Activated naive CD8-positive, alpha-beta T cell treated with anti-CD3 and anti-CD28 coated beads, Interleukin-2, amount 50 U/mL, for 16 hours (primary cell): ENCODE data around the gene GDF7.

Source experiments
- DNase-seq: peaks from one replicate; pipeline ENCODE4 v3.0.0-alpha.2; 2020; ENCODE audit warnings: low read depth, low spot score

Gene GDF7

GRCh38 chr2:20661421-20662307 lies 5.3 kb upstream of the GDF7 start:
- DNase-seq = no peak

DNA sequence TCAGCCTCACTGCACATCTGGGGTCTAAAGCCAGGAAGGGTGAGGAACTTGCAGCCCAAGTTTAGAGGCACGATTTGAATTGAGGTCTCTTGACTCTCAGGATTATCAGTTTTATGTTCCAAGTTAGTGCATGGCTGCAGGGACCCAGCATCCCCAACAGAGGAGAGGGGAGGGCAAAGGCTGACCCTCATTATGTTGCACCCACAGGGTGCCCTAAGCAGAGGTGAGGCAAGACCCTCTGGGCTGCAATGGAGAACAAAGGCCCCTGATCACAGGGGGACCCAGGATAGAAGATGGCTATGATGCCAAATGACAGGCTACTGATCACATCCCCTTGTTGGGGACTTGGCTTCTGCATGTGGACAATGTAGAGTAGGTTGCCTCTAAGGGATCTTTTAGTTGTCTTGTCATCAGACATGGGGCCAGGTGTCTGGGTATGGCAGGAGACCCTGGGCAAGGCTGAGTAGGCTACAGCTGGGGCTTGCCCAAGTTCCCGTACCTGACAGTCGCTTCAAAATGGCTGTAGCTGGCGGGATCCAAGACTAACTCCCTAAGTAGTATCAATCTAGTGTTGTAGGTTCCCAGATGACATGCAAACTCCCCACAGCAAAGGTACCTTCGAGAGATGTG lies 4.5 kb upstream of the GDF7 start:
- no peak for DNase-seq

DNA sequence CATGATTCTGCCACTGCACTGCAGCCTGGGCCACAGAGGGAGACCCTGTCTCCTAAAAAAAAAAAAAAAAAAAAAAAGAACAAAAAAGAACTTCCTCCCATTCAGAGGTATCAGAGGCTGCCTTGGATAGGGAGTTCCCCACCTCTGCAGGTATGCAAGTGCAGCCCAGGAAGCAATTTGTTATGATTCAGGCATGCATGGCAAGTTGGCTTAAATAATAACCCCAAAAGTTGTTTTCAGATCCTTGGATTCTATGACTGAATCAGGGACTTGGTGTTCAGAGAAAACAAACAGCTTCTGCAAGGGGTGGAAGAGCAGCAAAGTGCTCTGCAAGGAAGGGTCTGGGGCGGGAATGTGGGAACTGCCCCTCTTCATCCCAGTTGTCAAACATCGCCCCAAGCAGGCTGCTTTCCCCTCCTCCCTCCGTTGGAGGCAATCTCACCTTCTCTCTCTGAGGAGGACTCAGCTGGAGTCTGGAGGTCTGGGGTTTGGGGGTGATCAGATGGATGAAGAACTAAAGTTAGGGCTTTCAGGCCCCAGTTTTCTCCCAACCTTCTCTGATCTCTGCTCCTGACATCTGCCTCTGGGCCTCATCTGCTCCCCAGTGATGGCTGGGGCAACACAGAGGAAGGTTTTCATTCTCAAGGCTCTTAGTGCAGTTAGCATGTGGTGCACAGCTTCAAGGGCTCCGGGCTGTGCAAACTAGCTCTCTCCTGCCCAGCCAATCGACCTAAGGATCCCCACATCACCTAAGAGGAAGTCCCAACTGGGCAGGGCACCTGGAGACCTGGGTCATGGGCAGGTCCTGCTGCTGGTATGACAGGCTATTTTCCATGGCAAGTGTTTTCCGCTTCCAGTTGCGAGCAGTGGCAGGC lies 3.5 kb upstream of the GDF7 start:
- DNase-seq = no peak

DNA sequence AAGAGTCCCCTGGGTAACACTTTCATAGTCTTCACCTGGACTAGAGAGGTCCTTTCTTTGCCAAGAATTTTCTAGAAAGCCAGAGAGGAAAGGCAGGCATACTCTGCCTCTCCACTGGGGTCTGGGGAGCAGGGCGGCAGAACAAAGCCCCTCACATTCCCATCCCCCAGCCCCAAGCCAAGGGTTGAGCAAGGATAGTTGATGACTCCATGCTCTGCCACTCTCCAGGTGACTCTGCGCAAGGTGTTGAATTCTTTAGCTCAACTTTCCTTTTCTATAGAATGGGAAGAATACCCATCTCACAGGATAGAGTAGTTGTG lies 2.9 kb upstream of the GDF7 start:
- DNase-seq = no peak

- DNase-seq = no peak
Observed at GRCh38 chr2:20664431-20665242, 2.3 kb upstream of the GDF7 start.

DNA sequence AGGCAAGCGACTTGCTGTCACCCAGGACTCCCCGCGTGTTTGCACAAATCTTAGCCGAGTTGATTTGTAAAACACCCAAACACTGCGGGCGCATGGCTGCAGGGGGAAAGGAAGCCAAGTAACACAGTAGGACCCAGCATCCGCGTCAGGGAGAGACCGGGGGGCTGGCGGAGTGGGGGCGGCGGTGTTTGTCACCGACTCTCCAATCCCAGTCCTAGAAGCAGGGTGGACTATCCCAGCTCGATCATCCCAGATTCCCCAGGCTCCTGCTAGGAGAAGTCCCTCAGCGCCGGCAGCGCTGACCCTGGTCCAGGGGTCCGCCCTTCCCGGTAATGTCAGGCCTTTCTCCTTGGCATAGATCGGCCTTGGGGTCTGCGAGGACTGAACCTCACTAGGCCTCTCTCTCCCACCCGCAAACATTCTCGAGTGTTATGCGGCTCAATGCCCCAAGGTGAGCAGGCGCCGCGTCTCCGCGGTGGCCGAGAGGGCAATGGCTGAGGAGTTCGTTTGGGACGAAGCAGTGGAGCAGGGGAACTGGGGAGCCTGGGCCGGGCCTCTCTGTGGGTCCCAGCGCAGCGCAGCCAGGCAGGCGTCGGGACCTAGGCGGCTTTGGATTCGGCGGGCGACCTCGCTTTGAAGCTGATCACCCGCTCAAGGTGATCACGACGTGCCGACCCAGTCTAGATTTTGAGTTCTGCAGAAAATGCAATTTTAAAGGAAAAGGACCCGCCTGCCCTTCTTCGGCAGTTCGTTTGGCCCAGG lies 1.5 kb upstream of the GDF7 start:
- DNase-seq = no peak

DNA sequence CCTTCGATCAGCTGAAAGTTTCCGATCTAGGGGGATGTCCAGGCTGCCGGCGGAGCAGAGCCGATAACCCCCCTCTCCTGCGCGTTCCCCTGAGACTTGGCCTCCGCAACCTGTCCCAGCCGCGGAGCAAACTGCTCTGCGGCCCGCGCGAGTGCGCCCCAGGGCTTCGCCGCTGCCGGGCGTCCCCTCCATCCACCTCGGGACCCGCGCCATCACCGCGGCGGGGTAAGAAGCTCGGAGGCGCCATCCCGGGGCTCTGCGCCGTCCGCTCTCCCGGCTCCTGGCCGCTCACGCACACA lies 990 bp upstream of the GDF7 start:
- no peak for DNase-seq

GRCh38 chr2:20667151-20667530 lies 197 bp downstream of the GDF7 start:
- DNase-seq = no peak

- DNase-seq = no peak
Observed at GRCh38 chr2:20667531-20668401, 822 bp downstream of the GDF7 start.

DNA sequence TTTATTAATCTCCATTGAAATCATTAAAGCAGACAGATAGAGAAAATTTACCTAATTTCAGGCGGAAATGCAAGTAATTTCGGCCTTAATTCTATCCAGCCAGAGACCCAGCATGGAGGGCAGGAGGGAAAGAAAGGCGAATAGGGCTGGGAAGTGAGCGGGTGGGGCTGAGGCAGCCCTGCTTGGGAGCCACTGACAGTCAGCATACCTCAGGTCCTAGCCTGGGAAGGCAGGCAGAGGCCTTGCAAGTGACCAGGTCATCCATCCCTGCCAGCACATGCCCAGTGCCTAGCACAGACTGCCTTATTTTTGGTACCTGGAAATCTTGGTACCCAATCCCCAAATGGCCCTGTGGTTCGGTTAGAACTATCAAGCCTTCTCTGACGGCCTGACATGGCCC lies 1.5 kb downstream of the GDF7 start:
- DNase-seq = no peak

DNA sequence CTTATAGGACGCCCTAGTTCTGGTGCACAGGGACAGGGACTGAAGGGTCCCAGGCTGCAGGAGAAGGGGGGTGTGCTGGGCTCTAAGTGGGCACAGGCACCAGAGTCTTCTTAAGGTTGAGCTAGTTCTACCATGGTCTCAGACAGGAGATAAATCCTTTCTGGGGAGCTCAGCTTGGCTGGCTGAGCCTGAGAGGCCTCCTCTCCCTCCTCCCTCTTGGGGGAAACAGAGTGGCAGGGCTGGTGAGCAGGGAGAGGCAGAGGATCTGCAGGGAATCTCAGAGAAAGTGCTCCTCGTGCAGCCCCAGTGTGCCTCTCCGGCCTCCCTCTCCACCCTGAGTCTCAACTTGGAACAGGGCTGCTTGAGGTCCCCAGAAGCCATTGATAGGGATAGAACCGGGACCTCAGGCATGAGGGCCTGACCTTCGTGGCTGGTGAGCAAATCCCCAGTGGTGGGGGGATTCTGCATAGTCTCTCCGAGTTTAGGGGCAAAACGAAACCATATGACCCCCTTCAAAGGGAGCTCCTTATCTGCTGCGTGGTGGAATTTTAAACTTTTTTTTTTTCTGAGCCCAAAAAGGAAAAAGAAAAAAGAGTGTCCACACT lies 2.0 kb downstream of the GDF7 start:
- DNase-seq = no peak

- no peak for DNase-seq
Observed at GRCh38 chr2:20669562-20670314, 2.8 kb downstream of the GDF7 start.

DNA sequence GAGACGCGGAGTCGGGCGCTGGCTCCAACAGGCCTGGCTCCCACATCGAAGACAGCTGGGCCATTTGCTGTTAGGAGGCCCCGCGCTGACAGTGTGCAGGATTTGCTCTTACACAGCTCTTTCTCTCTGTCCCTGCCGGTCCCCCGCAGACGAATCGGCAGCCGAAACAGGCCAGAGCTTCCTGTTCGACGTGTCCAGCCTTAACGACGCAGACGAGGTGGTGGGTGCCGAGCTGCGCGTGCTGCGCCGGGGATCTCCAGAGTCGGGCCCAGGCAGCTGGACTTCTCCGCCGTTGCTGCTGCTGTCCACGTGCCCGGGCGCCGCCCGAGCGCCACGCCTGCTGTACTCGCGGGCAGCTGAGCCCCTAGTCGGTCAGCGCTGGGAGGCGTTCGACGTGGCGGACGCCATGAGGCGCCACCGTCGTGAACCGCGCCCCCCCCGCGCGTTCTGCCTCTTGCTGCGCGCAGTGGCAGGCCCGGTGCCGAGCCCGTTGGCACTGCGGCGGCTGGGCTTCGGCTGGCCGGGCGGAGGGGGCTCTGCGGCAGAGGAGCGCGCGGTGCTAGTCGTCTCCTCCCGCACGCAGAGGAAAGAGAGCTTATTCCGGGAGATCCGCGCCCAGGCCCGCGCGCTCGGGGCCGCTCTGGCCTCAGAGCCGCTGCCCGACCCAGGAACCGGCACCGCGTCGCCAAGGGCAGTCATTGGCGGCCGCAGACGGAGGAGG lies 3.5 kb downstream of the GDF7 start:
- no peak for DNase-seq

DNA sequence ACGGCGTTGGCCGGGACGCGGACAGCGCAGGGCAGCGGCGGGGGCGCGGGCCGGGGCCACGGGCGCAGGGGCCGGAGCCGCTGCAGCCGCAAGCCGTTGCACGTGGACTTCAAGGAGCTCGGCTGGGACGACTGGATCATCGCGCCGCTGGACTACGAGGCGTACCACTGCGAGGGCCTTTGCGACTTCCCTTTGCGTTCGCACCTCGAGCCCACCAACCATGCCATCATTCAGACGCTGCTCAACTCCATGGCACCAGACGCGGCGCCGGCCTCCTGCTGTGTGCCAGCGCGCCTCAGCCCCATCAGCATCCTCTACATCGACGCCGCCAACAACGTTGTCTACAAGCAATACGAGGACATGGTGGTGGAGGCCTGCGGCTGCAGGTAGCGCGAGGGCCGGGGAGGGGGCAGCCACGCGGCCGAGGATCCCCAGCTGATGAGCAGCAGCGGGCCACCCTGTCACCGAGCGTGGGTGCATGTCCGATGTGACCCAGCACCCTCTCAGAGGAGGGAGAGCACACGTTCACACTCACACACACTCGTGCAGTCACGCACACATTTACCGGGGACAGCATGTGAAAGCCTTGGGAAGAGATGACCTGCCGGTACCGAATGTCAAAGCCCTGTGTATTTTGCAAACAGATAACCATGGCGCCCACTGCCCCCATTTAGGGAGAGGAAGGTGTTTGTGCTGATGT lies 4.2 kb downstream of the GDF7 start:
- no peak for DNase-seq

DNA sequence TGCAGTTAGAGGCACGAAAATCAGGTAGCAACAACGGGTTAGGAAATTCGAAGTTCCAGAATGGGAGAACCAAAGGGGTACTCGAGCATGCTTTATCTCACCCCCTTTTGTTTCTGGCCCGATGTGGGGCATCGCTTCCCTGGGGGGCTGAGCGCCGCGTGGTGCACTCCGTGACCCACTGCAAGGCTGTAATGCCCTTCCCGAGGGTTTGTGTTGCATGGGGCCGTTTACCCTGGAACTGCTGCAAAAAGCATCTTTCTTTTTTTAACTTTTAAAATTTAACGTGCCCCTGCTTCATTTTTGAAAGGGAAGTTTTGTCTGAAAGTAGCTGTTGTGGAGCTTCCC lies 4.8 kb downstream of the GDF7 start:
- no peak for DNase-seq

DNA sequence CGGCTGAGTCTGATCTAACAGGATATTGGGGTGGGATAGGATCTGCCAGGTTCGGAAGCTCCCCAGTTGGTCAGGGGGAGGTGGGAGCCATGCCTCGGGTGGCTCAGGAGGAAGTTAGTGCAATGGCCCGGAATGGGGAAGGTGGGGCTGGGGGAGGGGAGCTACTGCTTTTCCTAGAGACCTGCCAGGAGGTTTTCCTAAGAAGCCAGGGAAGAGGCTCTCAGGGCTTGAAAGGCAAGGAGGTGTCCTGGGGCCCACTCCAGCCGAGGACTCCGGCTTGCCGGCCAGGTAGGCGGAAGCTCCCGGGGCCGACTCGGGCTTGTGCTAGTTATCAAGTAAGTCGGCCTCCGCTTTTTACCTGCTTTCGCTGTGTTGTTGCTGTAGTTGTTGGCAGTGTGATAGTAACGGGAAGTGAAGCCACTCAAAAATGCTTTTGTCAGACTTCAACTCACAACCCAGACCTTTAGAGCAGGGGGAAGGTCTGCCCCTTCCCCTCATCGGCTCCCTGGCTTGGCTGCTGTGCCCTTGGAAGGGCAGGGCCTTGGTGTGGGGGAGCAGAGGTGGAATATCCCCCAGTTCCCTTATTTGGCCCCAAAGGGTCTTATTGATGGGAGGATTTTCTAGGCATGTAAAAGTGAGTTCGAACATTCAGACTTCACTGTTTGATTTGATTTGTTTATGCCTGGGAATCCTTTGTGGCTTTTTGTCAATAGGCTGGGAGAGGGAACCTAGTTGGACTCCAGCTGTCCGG lies 5.4 kb downstream of the GDF7 start:
- no peak for DNase-seq

- no peak for DNase-seq
Observed at GRCh38 chr2:20673686-20674308, 6.9 kb downstream of the GDF7 start.
